ENCODE measurements around the gene UNC93A.

UNC93A gene

GRCh38 chr6:167336844-167337630 is 45.9 kb downstream of the UNC93A start:
- no peak for TF ChIP-seq MAX (IDR thresholded peaks at IDR 0.05; ENCODE audit: low read depth, low read length)
- no peak for TF ChIP-seq CTCF (IDR thresholded peaks at IDR 0.05; ENCODE audit: low read depth, low read length)
- no peak for TF ChIP-seq MYC (IDR thresholded peaks at IDR 0.05; ENCODE audit: low read depth, low read length)
- TF ChIP-seq POLR2A (IDR thresholded peaks at IDR 0.05; ENCODE audit: extremely low read depth, insufficient read length), result no peak
- DNase-seq (ENCODE audit: low read depth), result no peak
- no peak overlapping the region for H3K4me3 ChIP-seq (ENCODE audit: low read depth, low read length)

GRCh38 chr6:167337675-167338449 is 46.7 kb downstream of the UNC93A start:
- no peak for TF ChIP-seq CTCF (IDR thresholded peaks at IDR 0.05; ENCODE audit: low read depth, low read length)
- TF ChIP-seq MYC (IDR thresholded peaks at IDR 0.05; ENCODE audit: low read depth, low read length), result no peak
- TF ChIP-seq MAX (IDR thresholded peaks at IDR 0.05; ENCODE audit: low read depth, low read length), result no peak
- TF ChIP-seq POLR2A (IDR thresholded peaks at IDR 0.05; ENCODE audit: extremely low read depth, insufficient read length), result no peak

GRCh38 chr6:167338541-167339117 is 47.5 kb downstream of the UNC93A start:
- TF ChIP-seq POLR2A (IDR thresholded peaks at IDR 0.05; ENCODE audit: extremely low read depth, insufficient read length) (no peak), CTCF (IDR thresholded peaks at IDR 0.05; ENCODE audit: low read depth, low read length) (no peak), MYC (IDR thresholded peaks at IDR 0.05; ENCODE audit: low read depth, low read length) (no peak), MAX (IDR thresholded peaks at IDR 0.05; ENCODE audit: low read depth, low read length) (no peak)
- no peak overlapping the region for H3K4me3 ChIP-seq (ENCODE audit: low read depth, low read length)
- no peak for DNase-seq (ENCODE audit: low read depth)

More at GRCh38 chr6:167337675-167338449, 46.7 kb downstream of the UNC93A start:
- H3K4me3 ChIP-seq (ENCODE audit: low read depth, low read length), result no peak overlapping the region
- no peak for DNase-seq (ENCODE audit: low read depth)

GRCh38 chr6:167341038-167341583 is 50.0 kb downstream of the UNC93A start:
- no peak overlapping the region for H3K4me3 ChIP-seq (ENCODE audit: low read depth, low read length)
- TF ChIP-seq CTCF (IDR thresholded peaks at IDR 0.05; ENCODE audit: low read depth, low read length), result no peak
- no peak for TF ChIP-seq MAX (IDR thresholded peaks at IDR 0.05; ENCODE audit: low read depth, low read length)
- no peak for TF ChIP-seq POLR2A (IDR thresholded peaks at IDR 0.05; ENCODE audit: extremely low read depth, insufficient read length)
- TF ChIP-seq MYC (IDR thresholded peaks at IDR 0.05; ENCODE audit: low read depth, low read length), result no peak
- no peak for DNase-seq (ENCODE audit: low read depth)

All from NB4 (cell line).